Right lung (tissue), 5 donors: Measurements from ENCODE around the gene USP40. TPM values are rescaled to one million over a fixed set of nuclear protein-coding genes. Genes with fewer than 3 reads are reported as not detected.

Source experiments
- DNase-seq, 2 donors: peaks; one replicate each; pipeline ENCODE4 v3.0.0-alpha.2; 2013
- polyA plus RNA-seq, 5 donors: library from polyadenylated mRNA; unstranded; fragments of 120-200 nt; gene quantifications; one replicate each; pipeline versions ENCODE4 v1.2.1 to v1.2.3, GENCODE V29; 2013; ENCODE audit warnings: inconsistent platforms in 1 of 5, low replicate concordance in 1 of 5; ENCODE audit not compliant: insufficient read length in 5 of 5, insufficient read depth in 1 of 5

USP40 gene
- polyA plus RNA-seq, 5 donors = 32.9 to 59.7 (median 50.8) TPM

DNA sequence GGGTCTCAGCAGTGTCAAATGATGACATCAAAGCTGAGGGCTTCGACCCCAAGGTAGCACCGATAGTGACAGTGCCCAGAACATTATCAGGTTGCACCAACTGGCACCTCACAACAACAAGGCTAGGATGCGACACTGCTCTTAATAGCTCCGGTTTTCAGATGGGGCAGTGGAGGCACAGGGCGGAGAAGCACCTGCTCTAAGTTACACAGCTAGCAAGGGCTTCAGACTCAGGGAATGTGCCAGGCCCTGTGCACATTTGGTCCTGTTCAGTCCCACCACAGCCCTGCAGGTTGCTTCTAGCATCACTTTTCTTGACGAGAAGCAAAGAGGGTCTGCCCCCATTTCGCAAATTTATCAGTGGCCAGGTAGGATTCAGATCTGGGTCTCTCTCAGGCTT is 138.1 kb downstream of the USP40 start:
- DNase-seq = no peak

DNA sequence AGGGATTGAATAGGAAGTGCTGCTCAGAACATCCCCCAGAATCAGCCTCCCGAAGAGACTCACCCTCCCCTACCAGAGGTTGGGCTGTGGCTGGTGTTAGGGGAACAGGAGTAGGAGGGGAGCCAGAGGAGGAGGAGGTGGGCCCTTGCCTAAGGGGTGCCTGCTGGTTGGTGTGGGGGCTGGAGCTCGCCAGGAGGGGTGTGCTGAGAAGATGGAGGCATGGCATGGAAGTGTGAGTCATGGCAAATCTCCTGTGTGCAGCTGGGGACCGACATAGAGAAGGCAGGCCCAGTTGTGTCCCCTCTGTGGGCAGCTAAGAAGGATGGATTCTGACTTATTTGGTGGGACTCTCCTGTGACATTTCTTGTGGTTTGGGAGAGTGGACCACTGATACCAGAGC is 138.6 kb downstream of the USP40 start:
- no peak for DNase-seq

DNA sequence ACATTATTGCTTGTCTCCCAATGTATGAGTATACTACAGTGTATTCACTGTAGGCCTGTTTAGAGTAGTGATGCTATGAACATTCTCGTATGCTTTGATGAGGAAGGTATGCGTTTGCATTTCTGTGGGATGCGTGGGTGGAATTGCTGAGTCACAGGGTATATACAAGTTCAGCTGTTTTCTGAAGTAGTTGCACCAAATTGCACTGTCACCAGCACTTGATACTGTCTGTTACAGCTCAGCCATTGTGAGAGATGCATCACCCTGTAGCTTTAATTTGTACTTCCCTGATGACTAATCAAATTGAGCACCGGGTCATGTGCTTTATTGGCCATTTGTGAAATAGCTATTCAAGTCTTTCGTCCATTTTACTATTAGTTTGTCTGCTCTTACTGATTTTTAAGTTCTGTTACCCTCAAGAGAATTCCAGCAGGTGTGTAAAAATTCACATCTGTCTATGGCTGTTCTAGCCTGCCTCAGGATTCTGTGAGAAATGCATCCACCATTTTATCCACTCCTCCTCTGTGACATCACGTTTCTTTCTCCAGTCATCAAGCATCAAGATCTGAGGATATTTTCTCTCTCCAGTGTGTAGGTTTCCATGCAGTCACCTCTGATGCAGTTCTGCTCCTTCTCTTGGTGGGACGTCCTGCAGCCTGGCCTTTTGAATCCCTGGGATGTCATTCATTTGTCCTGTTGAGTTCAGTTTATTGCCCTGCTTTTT is 139.8 kb downstream of the USP40 start:
- no peak for DNase-seq

Other genes starting within 250 kb of the USP40 start
- gene DGKD, start 212.3 kb downstream of the USP40 start, polyA plus RNA-seq = 10 to 100 TPM; 23.5 to 32.5 (median 29.2) TPM
- not detected for gene UGT1A8, start 50.9 kb upstream of the USP40 start, polyA plus RNA-seq
- gene UGT1A10, start 69.7 kb upstream of the USP40 start, polyA plus RNA-seq = not detected
- not detected for gene UGT1A9, start 105.1 kb upstream of the USP40 start, polyA plus RNA-seq
- not detected for gene UGT1A7, start 115.1 kb upstream of the USP40 start, polyA plus RNA-seq
- under 1 TPM in 1 of 5 donors, not detected in 4; 0.22 TPM for gene UGT1A6, start 126.1 kb upstream of the USP40 start, polyA plus RNA-seq
- gene UGT1A5, start 146.1 kb upstream of the USP40 start, polyA plus RNA-seq = not detected
- not detected for gene UGT1A4, start 152.0 kb upstream of the USP40 start, polyA plus RNA-seq
- not detected for gene UGT1A3, start 162.3 kb upstream of the USP40 start, polyA plus RNA-seq
- under 1 TPM in 4 of 5 donors, not detected in 1; 0.05 to 0.10 (median 0.08) TPM for gene UGT1A1, start 193.5 kb upstream of the USP40 start, polyA plus RNA-seq
- gene MROH2A, start 211.5 kb upstream of the USP40 start, polyA plus RNA-seq = 1 to 10 TPM in 1 of 5 donors, under 1 TPM in 4; 0.27 to 1.3 (median 0.55) TPM